COLO668 (cell line): ENCODE measurements around the gene CUL7.
"Not testable (repeated sequence)": the region's sequence is repeated elsewhere in the genome, so short reads cannot be mapped to it uniquely, and the experiment has no call there.

ENCODE experiments used
- DNase-seq: peaks from one replicate; lab custom pipeline; 2025; ENCODE audit not compliant: unreplicated experiment; lab: John Stamatoyannopoulos, UW

Gene CUL7

GRCh38 chr6:43050981-43051380 lies 2.7 kb downstream of the CUL7 start:
- no peak for DNase-seq

GRCh38 chr6:43047998-43048397 lies 5.7 kb downstream of the CUL7 start:
- DNase-seq, result no peak

GRCh38 chr6:43045371-43045930 lies 8.2 kb downstream of the CUL7 start:
- no peak for DNase-seq

GRCh38 chr6:43043310-43043709 lies 10.3 kb downstream of the CUL7 start:
- DNase-seq, result no peak

GRCh38 chr6:43041475-43041874 lies 12.2 kb downstream of the CUL7 start:
- DNase-seq, result not testable (repeated sequence)

- no peak for DNase-seq
Observed at GRCh38 chr6:43040542-43041257, 13.0 kb downstream of the CUL7 start.

- DNase-seq, result no peak
Observed at GRCh38 chr6:43038727-43039126, 14.9 kb downstream of the CUL7 start.

GRCh38 chr6:43037706-43038105 lies 15.9 kb downstream of the CUL7 start:
- DNase-seq, result no peak

- DNase-seq, result no peak
Observed at GRCh38 chr6:43037197-43037596, 16.5 kb downstream of the CUL7 start.

GRCh38 chr6:43036712-43037111 lies 16.9 kb downstream of the CUL7 start:
- no peak for DNase-seq

- DNase-seq, result no peak
Observed at GRCh38 chr6:43035495-43036194, 18.0 kb downstream of the CUL7 start.

GRCh38 chr6:43034190-43034525 lies 19.5 kb downstream of the CUL7 start:
- no peak for DNase-seq

- no peak for DNase-seq
Observed at GRCh38 chr6:43033496-43034189, 20.0 kb downstream of the CUL7 start.

- no peak for DNase-seq
Observed at GRCh38 chr6:43032326-43032725, 21.3 kb downstream of the CUL7 start.

GRCh38 chr6:43029120-43029519 lies 24.5 kb downstream of the CUL7 start:
- no peak for DNase-seq

GRCh38 chr6:43026365-43026764 lies 27.3 kb downstream of the CUL7 start:
- DNase-seq, result no peak

- DNase-seq, result no peak
Observed at GRCh38 chr6:43024436-43024835, 29.2 kb downstream of the CUL7 start.

- peak; percentile 76 for DNase-seq
Observed at GRCh38 chr6:43021270-43022047, 32.2 kb downstream of the CUL7 start, which contains the start of gene RRP36. Gene RRP36 (plus strand): TSS chr6:43021623. CDS start chr6:43021655, 32 bp downstream.

GRCh38 chr6:43020847-43021246 lies 32.8 kb downstream of the CUL7 start:
- DNase-seq, result no peak

GRCh38 chr6:43020052-43020705 lies 33.5 kb downstream of the CUL7 start:
- DNase-seq, result no peak
